ENCODE measurements around the gene SLC16A7. TPM values are rescaled to one million over a fixed set of nuclear protein-coding genes. Genes with fewer than 3 reads are reported as not detected.
A peak's percentile ranks its signal among the peaks of the same experiment; 100 is the strongest.

SLC16A7 gene
- total RNA-seq, 1 donor from 2014 or later = 1.8 TPM

DNA sequence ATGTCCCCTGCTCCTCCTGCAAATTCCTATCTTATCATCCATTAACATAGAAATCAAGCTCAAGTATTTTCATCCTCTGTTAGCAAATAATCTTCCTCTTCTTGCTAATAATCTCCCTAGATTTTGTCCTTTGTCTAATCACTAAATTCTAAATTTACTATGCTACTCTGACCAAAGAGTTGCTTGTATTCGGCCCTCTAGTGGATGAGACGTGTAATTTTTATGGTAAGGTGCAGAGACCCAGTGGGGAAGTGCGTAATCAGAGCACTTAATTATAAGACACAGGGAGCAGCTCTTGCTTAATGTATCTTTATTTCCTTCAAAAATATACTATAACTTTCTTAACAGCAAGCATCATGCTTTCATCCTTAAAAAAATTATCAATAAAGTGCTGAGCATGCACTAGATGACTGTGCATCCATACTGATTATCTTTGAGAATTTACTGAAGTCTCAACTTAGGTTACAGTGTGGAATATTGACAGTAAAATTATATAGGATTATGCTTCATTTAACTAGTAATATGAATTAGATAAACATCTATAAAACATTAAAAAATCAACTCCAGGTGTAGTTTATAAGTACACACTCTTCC lies 212.6 kb downstream of the SLC16A7 start:
- peak; percentile 53 for DNase-seq (ENCODE audit: low spot score)
- H3K4me3 Mint-ChIP-seq = no peak overlapping the region
- H3K9ac ChIP-seq = no peak overlapping the region

DNA sequence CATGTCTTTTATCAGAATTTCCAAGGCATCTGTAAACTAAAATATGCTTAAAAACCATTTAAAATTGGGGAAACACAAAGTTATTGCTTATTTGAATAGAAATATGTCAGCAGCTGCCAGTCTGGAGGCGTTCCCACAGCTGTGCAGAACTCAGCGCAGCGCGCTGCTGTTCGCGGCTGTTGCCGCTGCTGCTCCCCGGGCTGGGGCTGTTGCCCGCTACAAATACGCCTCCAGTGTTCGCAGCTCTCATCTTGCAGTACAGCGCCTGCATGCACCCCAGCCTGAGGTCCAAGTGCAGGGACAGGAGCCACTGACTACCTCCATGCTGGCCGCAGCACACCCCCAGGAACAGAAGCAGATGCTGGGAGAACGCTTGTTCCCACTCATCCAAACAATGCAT lies 216.2 kb downstream of the SLC16A7 start:
- Histone ChIP-seq H3K27me3 (no peaks in the 10 kb centered on the region), H3K79me2 (ENCODE audit: low read depth) (no peaks in the 10 kb centered on the region), H3K9ac (no peak overlapping the region), H3K4me1 (no peaks in the 10 kb centered on the region), H3F3A (ENCODE audit: low read depth) (no peaks in the 10 kb centered on the region), H3K9me3 (ENCODE audit: low read depth) (no peaks in the 10 kb centered on the region), H3K4me3 (no peak overlapping the region), H3K4me2 (no peak overlapping the region), H3K36me3 (no peaks in the 10 kb centered on the region), H2AFZ (replicated peaks) (peak overlapping the region; percentile 59), H3K27ac (no peak overlapping the region), H4K20me1 (ENCODE audit: low read depth) (no peaks in the 10 kb centered on the region)
- H3K27me3 Mint-ChIP-seq (ENCODE audit: insufficient read depth, low read depth) = no peaks in the 10 kb centered on the region
- TF ChIP-seq EZH2phosphoT487 (IDR thresholded peaks at IDR 0.05) (no peak), EZH2 (IDR thresholded peaks at IDR 0.05) (no peak)
- TF ChIP-seq, protein P1, sequence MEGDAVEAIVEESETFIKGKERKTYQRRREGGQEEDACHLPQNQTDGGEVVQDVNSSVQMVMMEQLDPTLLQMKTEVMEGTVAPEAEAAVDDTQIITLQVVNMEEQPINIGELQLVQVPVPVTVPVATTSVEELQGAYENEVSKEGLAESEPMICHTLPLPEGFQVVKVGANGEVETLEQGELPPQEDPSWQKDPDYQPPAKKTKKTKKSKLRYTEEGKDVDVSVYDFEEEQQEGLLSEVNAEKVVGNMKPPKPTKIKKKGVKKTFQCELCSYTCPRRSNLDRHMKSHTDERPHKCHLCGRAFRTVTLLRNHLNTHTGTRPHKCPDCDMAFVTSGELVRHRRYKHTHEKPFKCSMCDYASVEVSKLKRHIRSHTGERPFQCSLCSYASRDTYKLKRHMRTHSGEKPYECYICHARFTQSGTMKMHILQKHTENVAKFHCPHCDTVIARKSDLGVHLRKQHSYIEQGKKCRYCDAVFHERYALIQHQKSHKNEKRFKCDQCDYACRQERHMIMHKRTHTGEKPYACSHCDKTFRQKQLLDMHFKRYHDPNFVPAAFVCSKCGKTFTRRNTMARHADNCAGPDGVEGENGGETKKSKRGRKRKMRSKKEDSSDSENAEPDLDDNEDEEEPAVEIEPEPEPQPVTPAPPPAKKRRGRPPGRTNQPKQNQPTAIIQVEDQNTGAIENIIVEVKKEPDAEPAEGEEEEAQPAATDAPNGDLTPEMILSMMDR (IDR thresholded peaks at IDR 0.05) = no peak
- H3K27ac Mint-ChIP-seq = no peak overlapping the region
- H3K36me3 Mint-ChIP-seq = no peaks in the 10 kb centered on the region
- H3K4me3 Mint-ChIP-seq = no peak overlapping the region
- H3K9me3 Mint-ChIP-seq = no peaks in the 10 kb centered on the region
- no peaks in the 10 kb centered on the region for H3K4me1 Mint-ChIP-seq
- DNase-seq (ENCODE audit: low spot score) = no peak

More for the DNA sequence above, 212.6 kb downstream of the SLC16A7 start:
- H3K27me3 Mint-ChIP-seq (ENCODE audit: insufficient read depth, low read depth) = no peaks in the 10 kb centered on the region
- H3K9me3 ChIP-seq (ENCODE audit: low read depth) = no peaks in the 10 kb centered on the region
- no peaks in the 10 kb centered on the region for H3K27me3 ChIP-seq
- no peak overlapping the region for H3K27ac ChIP-seq
- TF ChIP-seq EZH2 (IDR thresholded peaks at IDR 0.05) (no peak), EZH2phosphoT487 (IDR thresholded peaks at IDR 0.05) (no peak)
- TF ChIP-seq, protein P1 (IDR thresholded peaks at IDR 0.05) = peak; percentile 81
- no peaks in the 10 kb centered on the region for H3F3A ChIP-seq (ENCODE audit: low read depth)
- H4K20me1 ChIP-seq (ENCODE audit: low read depth) = no peaks in the 10 kb centered on the region
- no peaks in the 10 kb centered on the region for H3K4me1 Mint-ChIP-seq
- H3K4me3 ChIP-seq = no peak overlapping the region
- H2AFZ ChIP-seq (replicated peaks) = no peak overlapping the region
- no peaks in the 10 kb centered on the region for H3K79me2 ChIP-seq (ENCODE audit: low read depth)
- H3K4me1 ChIP-seq = no peaks in the 10 kb centered on the region
- H3K4me2 ChIP-seq = no peak overlapping the region
- H3K27ac Mint-ChIP-seq = no peak overlapping the region
- H3K36me3 Mint-ChIP-seq = no peaks in the 10 kb centered on the region
- no peaks in the 10 kb centered on the region for H3K9me3 Mint-ChIP-seq
- H3K36me3 ChIP-seq = no peaks in the 10 kb centered on the region

DNA sequence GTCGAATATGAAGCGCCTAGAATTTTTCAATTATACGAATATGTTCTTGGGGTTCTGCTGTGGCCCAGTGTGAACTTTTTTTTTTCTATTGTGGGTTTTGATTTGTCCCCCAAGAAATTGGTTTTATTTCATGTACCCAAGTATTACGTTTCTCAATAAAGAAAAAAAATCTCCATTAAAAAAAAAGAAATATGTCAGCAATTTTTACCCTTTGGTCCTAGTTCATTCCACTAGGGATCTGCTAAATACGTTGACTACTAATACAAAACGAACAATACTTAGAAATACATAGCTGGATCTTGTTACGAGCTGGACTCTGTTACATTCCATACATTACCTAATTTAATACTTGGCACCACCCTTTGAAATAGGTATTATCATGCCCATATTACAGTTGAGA lies 216.9 kb downstream of the SLC16A7 start:
- no peaks in the 10 kb centered on the region for H3K27me3 ChIP-seq
- H2AFZ ChIP-seq (replicated peaks) = no peak overlapping the region
- H4K20me1 ChIP-seq (ENCODE audit: low read depth) = no peaks in the 10 kb centered on the region
- Mint-ChIP-seq H3K9me3 (no peaks in the 10 kb centered on the region), H3K4me3 (no peak overlapping the region), H3K27me3 (ENCODE audit: insufficient read depth, low read depth) (no peaks in the 10 kb centered on the region), H3K27ac (no peak overlapping the region), H3K36me3 (no peaks in the 10 kb centered on the region), H3K4me1 (no peaks in the 10 kb centered on the region)
- H3K9me3 ChIP-seq (ENCODE audit: low read depth) = no peaks in the 10 kb centered on the region
- no peak overlapping the region for H3K4me3 ChIP-seq
- H3K36me3 ChIP-seq = no peaks in the 10 kb centered on the region
- no peak overlapping the region for H3K4me2 ChIP-seq
- H3K9ac ChIP-seq = no peak overlapping the region
- TF ChIP-seq, protein P1 (IDR thresholded peaks at IDR 0.05) = no peak
- TF ChIP-seq EZH2 (IDR thresholded peaks at IDR 0.05) (no peak), EZH2phosphoT487 (IDR thresholded peaks at IDR 0.05) (no peak)
- DNase-seq (ENCODE audit: low spot score) = no peak
- no peaks in the 10 kb centered on the region for H3K4me1 ChIP-seq
- no peaks in the 10 kb centered on the region for H3K79me2 ChIP-seq (ENCODE audit: low read depth)
- H3F3A ChIP-seq (ENCODE audit: low read depth) = no peaks in the 10 kb centered on the region
- H3K27ac ChIP-seq = no peak overlapping the region
